Testis (tissue), 3 donors: ENCODE results near the gene SLC25A33. TPM values are rescaled to one million over a fixed set of nuclear protein-coding genes. Genes with fewer than 3 reads are reported as not detected.
"Not testable (repeated sequence)": the region's sequence is repeated elsewhere in the genome, so short reads cannot be mapped to it uniquely, and the experiment has no call there.

Source experiments
- DNase-seq: peaks from one replicate; pipeline ENCODE4 v3.0.0-alpha.2; 2019
- H3K27ac ChIP-seq, 2 donors: fragments of 200-600 bp; sonication (generic); one replicate each; pipeline ENCODE4 v1.5.1; 2019
- H3K27me3 ChIP-seq: fragments of 200-600 bp; sonication (generic); one replicate; pipeline ENCODE4 v1.5.1; 2019
- H3K36me3 ChIP-seq: fragments of 200-600 bp; sonication (generic); one replicate; pipeline ENCODE4 v1.5.1; 2017; ENCODE audit warnings: low read depth; ENCODE audit errors: missing control alignments
- H3K4me1 ChIP-seq: fragments of 200-600 bp; sonication (generic); one replicate; pipeline ENCODE4 v1.5.1; 2019
- H3K4me3 ChIP-seq, 2 donors: fragments of 200-600 bp; sonication (generic); one replicate each; pipeline ENCODE4 v1.5.1; 2017 to 2019
- H3K9me3 ChIP-seq: fragments of 200-600 bp; sonication (generic); one replicate; pipeline ENCODE4 v1.5.1; 2017
- POLR2A ChIP-seq: fragments of 450-650 bp; IDR thresholded peaks from one replicate; pipeline ENCODE4 v1.6.1; 2017; ENCODE audit warnings: antibody characterized with exemption, mild to moderate bottlenecking, moderate library complexity
- WGBS, 2 donors: methylation state at CpG; one replicate each; pipeline ENCODE4 v1.1.5; 2018; 5-methylcytosine and 5-hydroxymethylcytosine counted together
- intact Hi-C: fragments of 100-400 bp; cut with DNase I; formaldehyde crosslinking; loops from one replicate; pipeline ENCODE4 v1.15.1; 2023; ENCODE audit warnings: low total_unique reads
- polyA plus RNA-seq: library from polyadenylated mRNA; stranded (reverse); fragments of 350-450 nt; fragmentation: Illumina TruSeq; extraction: RNeasy Lipid Tissue Mini Kit (QIAGEN cat#74804); gene quantifications from one replicate; pipeline ENCODE4 v1.2.3, GENCODE V29; 2014; ENCODE audit warnings: low read depth, low replicate concordance; ENCODE audit not compliant: insufficient read depth
- total RNA-seq, 2 donors: library from RNA; depleted of rRNA; stranded (reverse); fragments of >200 nt; gene quantifications; one replicate each; pipeline ENCODE4 v1.2.3, GENCODE V29; 2016
- TF ChIP-seq, protein P1 (sequence below), 3 experiments: fragments of 450-650 bp in 2 of 3; fragments of 200-600 bp in 1 of 3; sonication (generic) in 1 of 3; IDR thresholded peaks; one replicate each; pipeline ENCODE4 v1.5.1; 2016 to 2019; ENCODE audit warnings: antibody characterized with exemption in 3 of 3, mild to moderate bottlenecking in 2 of 3, moderate library complexity in 1 of 3

Gene SLC25A33
- total and polyA plus RNA-seq, 3 donors from 2014 or later, result 16.3 to 26.0 (median 17.4) TPM

DNA sequence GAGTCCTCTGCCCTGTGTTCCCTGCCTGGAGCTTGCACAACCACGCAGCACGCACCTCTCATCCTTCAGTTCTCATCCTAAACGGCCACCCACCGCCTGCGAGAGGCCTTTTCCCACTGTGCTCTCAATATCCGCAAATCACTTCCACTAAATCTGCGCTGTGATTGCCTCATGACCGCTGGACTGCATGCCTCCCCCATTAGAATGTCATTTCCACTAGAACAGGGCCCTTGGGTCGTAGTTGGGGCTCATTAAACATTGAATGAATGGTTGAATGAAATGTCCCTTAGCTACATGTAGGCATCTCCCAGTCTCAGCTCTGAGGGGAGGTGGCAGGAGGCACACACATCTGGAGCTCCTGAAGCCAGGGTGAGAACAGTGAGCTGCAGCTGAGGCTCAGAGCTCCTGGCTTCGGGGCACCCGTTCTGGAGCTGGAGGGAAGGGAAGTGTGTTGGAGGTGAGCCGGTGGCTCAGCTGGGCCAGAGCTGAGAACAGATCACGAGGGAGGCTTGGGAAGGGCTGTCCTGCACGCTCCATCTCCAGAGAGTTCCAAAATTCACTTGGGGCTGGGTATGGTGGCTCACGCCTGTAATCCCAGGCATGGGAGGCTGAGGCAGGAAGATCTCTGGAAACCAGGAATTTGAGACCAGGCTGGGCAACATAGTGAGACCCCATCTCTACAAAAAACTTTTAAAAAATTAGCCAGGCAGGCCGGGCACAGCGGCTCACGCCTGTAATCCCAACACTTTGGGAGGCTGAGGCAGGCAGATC, 79.8 kb downstream of the SLC25A33 start:
- WGBS, 2 donors, result 77 to 80% methylated on average over 18 of the region's 18 CpGs
- intact Hi-C loops, result no loop called here
- no peaks in the 10 kb centered on the region for H3K36me3 ChIP-seq
- no peak for TF ChIP-seq POLR2A
- TF ChIP-seq, protein P1, sequence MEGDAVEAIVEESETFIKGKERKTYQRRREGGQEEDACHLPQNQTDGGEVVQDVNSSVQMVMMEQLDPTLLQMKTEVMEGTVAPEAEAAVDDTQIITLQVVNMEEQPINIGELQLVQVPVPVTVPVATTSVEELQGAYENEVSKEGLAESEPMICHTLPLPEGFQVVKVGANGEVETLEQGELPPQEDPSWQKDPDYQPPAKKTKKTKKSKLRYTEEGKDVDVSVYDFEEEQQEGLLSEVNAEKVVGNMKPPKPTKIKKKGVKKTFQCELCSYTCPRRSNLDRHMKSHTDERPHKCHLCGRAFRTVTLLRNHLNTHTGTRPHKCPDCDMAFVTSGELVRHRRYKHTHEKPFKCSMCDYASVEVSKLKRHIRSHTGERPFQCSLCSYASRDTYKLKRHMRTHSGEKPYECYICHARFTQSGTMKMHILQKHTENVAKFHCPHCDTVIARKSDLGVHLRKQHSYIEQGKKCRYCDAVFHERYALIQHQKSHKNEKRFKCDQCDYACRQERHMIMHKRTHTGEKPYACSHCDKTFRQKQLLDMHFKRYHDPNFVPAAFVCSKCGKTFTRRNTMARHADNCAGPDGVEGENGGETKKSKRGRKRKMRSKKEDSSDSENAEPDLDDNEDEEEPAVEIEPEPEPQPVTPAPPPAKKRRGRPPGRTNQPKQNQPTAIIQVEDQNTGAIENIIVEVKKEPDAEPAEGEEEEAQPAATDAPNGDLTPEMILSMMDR (IDR thresholded peaks at IDR 0.05), result no peak
- H3K27me3 ChIP-seq, result no peaks in the 10 kb centered on the region
- no peaks in the 10 kb centered on the region for H3K4me1 ChIP-seq
- H3K4me3 ChIP-seq, result no peak overlapping the region
- H3K27ac ChIP-seq, result no peak overlapping the region
- no peaks in the 10 kb centered on the region for H3K9me3 ChIP-seq
- DNase-seq, result no peak

DNA sequence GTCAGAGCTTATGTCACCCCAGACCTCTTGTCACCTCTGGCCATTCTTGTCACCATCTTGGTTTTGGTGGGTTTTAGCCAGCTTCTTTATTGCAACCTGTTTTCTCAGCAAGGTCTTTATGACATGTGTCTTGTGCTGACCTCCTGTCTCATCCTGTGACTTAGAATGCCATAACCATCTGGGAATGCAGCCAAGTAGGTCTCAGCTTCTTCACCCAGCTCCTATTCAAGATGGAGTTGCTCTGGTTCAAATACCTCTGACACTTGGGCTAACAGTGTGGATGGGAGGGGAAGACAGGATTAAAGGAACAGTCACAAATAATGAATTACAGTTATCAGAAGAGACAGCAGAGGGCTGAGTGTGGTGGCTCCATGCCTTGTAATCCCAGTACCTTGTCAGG, 81.8 kb downstream of the SLC25A33 start:
- Histone ChIP-seq H3K36me3 (no peaks in the 10 kb centered on the region), H3K9me3 (no peaks in the 10 kb centered on the region), H3K27ac (no peak overlapping the region), H3K4me3 (no peak overlapping the region), H3K4me1 (no peaks in the 10 kb centered on the region), H3K27me3 (no peaks in the 10 kb centered on the region)
- intact Hi-C loops, result loop anchor here (10.0 kb wide), 1 partner anchor 244 kb away; no protein-coding TSS in a partner anchor
- DNase-seq, result no peak
- no peak for TF ChIP-seq POLR2A
- TF ChIP-seq, protein P1 (IDR thresholded peaks at IDR 0.05), result no peak

DNA sequence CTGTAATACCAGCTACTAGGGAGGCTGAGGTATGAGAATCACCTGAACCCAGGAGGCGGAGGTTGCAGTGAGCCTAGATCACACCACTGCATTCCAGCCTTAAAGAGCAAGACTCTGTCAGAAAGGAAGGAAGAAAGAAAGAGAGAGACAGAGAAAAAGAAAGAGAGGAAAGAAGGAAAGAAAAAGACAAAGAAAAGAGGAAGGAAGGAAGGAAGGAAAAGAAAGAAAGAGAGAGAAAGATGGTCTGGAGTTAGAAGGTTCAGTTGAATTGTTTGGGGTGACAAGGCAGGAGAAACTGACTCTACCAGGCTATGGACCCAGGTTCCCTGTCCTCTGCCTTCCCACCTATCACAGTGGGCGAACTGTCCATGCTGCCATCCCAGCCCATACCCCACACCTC, 84.8 kb downstream of the SLC25A33 start:
- Histone ChIP-seq H3K9me3 (no peaks in the 10 kb centered on the region), H3K27me3 (no peaks in the 10 kb centered on the region), H3K4me1 (peaks cover 3% of the 10 kb centered on the region), H3K36me3 (no peaks in the 10 kb centered on the region), H3K27ac (no peak overlapping the region), H3K4me3 (no peak overlapping the region)
- intact Hi-C loops, result loop anchor here (10.0 kb wide), 1 partner anchor 241 kb away; no protein-coding TSS in a partner anchor
- no peak for TF ChIP-seq POLR2A
- TF ChIP-seq, protein P1 (IDR thresholded peaks at IDR 0.05), result no peak
- DNase-seq, result no peak
- 90 to 96% methylated on average over 2 of the region's 2 CpGs for WGBS, 2 donors

DNA sequence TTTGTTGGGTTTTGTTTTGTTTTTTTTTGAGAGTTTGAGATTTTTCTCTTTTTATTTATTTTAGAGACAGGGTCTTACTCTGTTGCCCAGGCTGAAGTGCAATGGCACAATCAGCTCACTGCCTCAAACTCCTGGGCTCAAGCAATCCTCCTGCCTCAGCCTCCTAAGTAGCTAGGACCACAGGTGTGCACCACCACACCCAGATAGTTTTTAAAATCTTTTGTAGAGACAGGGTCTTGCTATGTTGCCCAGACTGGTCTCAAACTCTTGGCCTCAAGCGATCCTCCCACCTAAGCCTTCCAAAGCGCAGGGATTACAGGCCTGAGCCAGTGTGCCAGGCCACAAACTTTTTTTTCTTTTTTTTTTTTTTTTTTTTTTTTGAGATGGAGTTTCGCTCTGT, 85.8 kb downstream of the SLC25A33 start:
- intact Hi-C loops, result loop anchor here (10.0 kb wide), 1 partner anchor 240 kb away; no protein-coding TSS in a partner anchor
- not testable (repeated sequence) for H3K9me3 ChIP-seq, H3K27ac ChIP-seq, DNase-seq, H3K27me3 ChIP-seq, H3K36me3 ChIP-seq, H3K4me1 ChIP-seq, H3K4me3 ChIP-seq
- WGBS, 2 donors, result 88 to 94% methylated on average over 3 of the region's 3 CpGs

DNA sequence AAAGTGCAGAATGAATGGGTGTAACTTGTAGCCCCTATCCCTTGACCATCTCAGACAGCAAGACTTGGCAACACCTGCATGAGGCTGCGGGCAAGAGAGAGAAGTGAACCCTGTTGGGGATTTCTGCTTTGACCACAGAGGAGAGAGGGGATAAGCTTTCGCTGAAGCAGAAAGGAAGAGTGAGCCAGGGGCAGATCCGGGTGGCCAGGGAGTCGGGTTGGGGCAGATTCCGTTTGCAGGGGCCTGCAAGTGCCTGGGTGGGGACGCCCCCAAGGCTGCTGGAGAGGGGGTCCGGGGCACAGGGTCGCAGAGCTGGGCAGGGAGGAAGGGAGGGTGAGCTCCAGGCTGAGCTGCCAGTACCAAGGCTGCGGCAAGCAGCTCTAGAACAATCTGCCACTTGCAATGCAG, 86.9 kb downstream of the SLC25A33 start:
- no peak for DNase-seq
- Histone ChIP-seq H3K4me3 (no peak overlapping the region), H3K4me1 (peaks cover 3% of the 10 kb centered on the region), H3K9me3 (no peaks in the 10 kb centered on the region), H3K27me3 (no peaks in the 10 kb centered on the region), H3K36me3 (no peaks in the 10 kb centered on the region), H3K27ac (no peak overlapping the region)
- intact Hi-C loops, result loop anchor here (10.0 kb wide), 1 partner anchor 239 kb away; no protein-coding TSS in a partner anchor
- no peak for TF ChIP-seq POLR2A
- TF ChIP-seq, protein P1 (IDR thresholded peaks at IDR 0.05), result no peak
- 65 to 73% methylated on average over 6 to 9 of the region's 9 CpGs for WGBS, 2 donors
